ENCODE results near the gene GMEB2.
"Not testable (repeated sequence)": the region's sequence is repeated elsewhere in the genome, so short reads cannot be mapped to it uniquely, and the experiment has no call there.

GMEB2 gene

DNA sequence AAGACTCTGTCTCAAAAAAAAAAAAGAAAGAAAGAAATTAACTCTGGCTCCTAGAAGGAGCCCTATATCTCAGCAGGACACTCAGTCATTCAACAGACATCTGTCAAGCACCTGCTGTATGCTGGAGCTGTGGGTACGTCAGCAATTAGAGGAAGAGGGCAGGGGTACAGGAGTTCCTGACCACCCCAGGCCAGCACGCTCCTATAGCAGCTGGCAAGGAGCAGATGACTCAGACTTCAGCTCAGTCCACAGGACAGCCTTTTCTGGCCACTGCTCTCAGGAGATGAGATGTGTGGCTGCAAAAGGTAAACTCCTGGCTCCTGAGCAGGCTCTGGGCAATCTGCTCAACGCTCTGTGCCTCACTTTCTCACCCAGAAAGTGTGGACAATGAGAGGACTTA, 29.6 kb upstream of the GMEB2 start:
- no peak for DNase-seq

- DNase-seq = no peak
Observed at GRCh38 chr20:63655249-63655648, 28.3 kb upstream of the GMEB2 start.

- no peak for DNase-seq
Observed at GRCh38 chr20:63653974-63654668, 27.2 kb upstream of the GMEB2 start.

DNA sequence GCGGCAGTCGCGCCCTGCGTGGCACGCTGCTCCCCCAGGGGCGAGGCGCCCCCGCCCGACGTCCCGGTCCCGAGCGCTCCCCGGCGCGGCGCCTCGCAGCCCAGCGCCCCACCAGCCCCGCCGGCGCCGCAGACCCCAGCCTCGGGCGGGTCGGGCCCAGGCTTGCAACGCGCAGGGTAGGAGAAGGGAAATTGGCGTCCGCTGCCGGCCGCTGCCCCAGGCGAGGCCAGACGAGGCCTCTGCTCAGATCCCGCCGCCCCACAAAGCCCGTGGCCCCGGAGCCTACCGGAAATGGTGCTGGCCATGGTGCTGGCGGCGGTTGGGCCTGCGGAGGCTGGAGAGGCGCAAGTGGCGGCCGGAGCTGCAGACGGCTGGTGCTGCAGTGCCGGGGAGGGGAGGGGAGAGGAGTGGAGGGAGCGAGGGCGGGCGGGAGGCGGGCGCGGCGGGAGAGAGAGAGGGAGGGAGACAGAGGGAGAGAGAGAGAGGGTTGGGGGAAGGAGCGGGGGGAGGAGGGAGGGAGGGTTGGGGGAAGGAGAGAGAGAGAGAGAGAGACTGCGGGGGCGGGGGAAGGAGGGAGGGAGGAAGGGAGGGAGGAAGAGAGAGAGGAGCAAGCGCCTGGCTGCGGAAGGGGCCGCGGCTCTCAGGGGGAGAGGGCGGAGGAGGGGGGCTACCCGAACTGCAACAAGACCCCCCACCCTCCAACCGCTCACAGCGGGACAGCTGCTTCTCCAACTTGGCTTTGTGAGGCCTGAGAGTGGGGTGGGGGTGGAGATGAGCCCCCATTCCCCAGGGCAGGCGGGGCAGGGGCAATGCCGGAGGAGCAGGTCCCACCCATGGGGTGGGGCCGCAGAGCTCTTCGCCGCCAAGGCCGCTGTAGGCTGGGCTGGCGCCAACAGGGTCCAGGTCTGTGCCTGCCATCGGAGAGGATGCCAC, 26.4 kb upstream of the GMEB2 start, which contains the start of gene STMN3:
STMN3 (minus strand) TSS at position 384 of the 933 bp plus-strand sequence; CDS start at position 305, 79 bp downstream.
- DNase-seq = peak; percentile 36

GRCh38 chr20:63652192-63652980, 25.5 kb upstream of the GMEB2 start:
- DNase-seq = no peak

DNA sequence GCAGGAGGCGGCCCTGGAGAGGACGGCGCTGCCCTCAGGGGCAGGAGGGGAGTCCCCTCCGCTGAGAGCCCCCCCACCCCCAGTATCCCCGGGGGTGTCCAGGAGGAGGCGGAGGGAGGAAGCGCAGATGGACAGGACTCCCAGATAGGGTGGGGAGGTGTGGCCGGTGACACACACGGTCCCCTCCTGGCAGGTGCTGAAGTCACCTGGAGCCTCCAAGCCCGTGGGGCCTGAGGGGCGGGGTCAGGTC, 25.0 kb upstream of the GMEB2 start:
- DNase-seq = no peak

DNA sequence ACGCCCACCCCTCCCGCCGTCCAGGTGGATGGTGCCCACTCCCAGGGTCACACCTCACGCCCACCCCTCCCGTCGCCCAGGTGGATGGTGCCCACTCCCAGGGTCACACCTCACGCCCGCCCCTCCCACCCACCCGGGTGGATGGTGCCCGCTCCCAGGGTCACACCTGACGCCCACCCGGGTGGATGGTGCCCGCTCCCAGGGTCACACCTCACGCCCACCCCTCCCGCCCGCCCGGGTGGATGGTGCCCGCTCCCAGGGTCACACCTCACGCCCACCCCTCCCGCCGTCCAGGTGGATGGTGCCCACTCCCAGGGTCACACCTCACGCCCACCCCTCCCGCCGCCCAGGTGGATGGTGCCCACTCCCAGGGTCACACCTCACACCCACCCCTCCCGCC, 23.6 kb upstream of the GMEB2 start:
- DNase-seq = not testable (repeated sequence)

DNA sequence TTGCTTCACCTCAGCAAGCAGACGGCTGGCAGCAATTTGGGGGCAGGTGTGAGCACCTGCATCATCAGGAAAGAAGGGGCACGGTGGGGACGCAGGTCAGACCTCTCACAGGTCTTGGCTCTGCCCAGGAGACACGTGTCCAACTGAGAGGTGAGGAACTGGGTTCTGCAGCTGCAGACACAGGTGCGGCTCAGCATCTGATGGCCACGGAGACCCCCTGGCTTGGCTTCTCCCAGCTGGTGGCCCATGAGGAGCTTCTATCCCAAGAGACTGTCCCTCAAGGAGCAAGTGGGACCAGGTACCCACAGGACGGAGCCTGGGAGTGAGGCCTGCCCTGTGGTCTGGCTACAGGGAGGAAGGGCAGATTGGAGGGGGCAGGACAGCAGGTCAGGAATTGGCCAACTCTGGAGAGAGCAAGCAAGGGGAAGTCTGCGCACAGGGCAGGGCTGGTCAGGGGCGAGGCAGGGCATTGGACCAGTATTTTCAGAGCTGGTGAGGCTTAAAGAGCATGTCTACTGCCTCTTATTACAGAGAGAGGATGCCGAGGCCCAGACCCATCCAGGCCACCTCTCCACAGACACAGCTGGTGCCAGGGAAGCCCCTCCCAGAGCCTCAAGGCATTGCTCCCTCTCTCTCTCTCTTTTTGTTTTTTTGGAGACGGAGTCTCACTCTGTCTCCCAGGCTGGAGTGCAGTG, 22.1 kb upstream of the GMEB2 start:
- DNase-seq = no peak

DNA sequence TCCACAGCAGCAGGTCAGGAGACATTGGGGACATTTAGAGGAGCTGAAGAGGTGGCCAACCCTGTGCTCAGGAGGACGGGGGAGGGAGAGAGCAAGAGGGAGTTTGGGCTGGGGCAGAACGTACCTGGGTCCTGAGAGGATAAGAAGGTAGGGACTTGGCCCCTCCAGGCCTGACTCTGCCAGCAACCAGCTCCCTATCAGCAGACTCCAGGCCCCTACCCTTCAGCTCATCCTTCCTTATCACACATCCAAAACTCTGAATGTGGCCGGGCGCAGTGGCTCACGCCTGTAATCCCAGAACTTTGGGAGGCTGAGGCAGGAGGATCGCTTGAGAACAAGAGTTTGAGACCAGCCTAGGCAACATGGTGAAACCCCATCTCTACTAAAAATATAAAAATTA, 21.3 kb upstream of the GMEB2 start:
- DNase-seq = no peak

DNA sequence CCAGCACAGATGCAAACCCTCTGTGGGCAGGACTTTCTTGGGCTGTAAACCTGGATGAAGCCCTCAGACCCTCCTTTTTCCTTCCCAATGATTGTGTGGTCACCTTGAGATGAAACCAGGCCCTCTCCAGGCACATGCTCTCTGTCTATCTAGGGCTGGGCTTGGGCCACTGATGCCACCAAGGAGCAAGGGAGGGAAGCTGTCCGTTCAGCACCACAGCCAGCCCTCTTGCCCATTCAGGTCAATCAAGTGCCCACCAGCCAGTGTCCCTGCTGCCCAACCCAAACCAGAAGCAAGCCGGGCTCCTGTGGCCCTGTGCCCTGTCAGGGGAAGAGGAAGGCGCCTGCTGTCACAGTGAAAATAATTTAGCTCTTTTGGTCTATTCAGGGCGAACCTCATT, 18.3 kb upstream of the GMEB2 start:
- no peak for DNase-seq

GRCh38 chr20:63643946-63644345, 17.0 kb upstream of the GMEB2 start:
- DNase-seq = no peak

GRCh38 chr20:63643499-63643898, 16.6 kb upstream of the GMEB2 start:
- no peak for DNase-seq

- no peak for DNase-seq
Observed at GRCh38 chr20:63642527-63643247, 15.8 kb upstream of the GMEB2 start.

GRCh38 chr20:63641792-63642523, 15.1 kb upstream of the GMEB2 start:
- peak; percentile 79 for DNase-seq

- no peak for DNase-seq
Observed at GRCh38 chr20:63641146-63641791, 14.4 kb upstream of the GMEB2 start.

GRCh38 chr20:63640686-63641085, 13.8 kb upstream of the GMEB2 start:
- DNase-seq = not testable (repeated sequence)

DNA sequence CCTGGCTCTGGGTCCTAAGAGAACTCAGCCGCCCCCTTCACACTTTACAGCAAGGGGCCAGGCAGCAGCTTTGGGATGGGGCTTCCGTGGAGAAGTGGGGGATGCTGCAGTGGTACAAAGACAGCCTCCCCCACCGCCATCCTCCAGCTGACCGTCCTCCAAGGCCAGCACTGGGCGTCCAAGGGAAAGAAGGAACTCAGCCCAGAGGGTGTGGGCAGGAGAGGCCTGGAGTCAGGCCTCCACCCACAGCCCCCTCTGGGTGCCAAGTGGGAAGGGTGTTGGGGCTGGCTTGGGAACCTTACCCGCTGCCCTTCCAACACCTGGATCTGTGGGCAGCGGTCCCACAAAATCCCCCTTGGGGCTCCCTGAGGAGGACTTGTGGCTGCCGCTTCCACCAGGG, 13.2 kb upstream of the GMEB2 start:
- no peak for DNase-seq

- no peak for DNase-seq
Observed at GRCh38 chr20:63639093-63639975, 12.4 kb upstream of the GMEB2 start.

DNA sequence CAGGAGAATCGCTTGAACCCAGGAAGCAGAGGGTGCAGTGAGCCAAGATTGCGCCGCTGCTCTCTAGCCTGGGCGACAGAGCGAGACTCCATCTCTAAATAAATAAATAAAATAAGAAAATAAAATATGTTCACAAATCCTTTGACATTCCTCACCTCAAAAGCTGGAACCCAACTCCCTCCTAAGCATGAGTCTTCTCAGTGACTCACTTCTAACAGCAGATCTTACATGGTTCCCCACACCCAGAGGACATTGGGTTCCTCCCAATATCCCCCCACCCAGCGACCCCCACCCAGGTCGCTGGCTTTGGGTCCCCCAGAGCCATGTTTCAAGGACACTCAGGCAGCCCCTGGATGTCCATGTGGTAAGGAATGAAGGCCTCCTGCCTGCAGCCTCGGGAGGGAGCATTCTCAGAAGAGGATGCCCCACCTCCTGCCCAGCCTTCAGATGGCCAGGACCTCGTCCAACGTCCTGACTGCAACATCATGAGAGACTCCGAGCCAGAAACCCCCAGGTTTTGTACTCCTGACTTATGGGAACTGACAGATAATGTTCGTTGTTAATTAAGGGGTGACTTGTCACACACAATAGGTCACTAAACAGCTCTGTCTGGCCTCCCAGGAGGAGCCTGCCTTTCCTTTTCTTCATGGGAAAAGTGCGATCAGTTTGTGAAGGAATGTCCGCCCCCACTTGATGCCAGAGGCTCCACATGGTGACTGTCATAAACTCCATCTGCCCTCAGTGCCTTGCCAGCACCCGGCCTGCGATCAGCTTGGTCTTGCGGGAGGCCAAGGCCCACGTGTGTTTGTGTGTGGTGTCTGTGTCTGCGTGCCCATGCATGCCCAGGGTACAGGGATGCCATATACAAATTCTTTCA, 10.1 kb upstream of the GMEB2 start:
- no peak for DNase-seq

Measured in NCI-H2029 treated with DMSO at 0.1 percent for 48 hours (cell line).